Activated T-helper 1 cell treated with Interleukin-2 at 50 U/mL for 16 hours (primary cell): ENCODE results near the gene EMX2.

Source experiments
- DNase-seq: peaks from one replicate; pipeline ENCODE4 v3.0.0-alpha.2; 2020; ENCODE audit warnings: low read depth

Gene EMX2

DNA sequence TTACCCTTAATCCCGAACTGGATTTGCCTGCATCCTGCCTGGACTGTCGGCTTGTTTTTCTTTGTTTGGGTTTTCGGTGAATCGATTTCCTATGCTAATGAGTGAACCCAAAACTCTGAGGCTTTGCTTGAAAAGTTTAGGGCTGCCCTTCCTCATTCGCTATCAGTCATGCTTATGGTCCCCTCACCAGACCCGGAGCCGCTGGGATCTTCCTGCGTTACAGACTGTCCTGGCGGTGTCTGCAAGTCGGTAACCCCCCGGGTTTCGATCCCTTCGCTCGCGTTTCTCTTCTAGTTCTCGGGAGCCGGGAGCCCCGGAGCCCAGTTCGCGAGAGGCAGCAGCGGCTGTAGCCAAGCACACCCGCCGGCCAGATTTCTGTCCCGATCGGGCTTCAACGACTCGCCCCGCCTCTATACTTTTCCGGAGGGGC, 2.2 kb downstream of the EMX2 start:
- DNase-seq = no peak

DNA sequence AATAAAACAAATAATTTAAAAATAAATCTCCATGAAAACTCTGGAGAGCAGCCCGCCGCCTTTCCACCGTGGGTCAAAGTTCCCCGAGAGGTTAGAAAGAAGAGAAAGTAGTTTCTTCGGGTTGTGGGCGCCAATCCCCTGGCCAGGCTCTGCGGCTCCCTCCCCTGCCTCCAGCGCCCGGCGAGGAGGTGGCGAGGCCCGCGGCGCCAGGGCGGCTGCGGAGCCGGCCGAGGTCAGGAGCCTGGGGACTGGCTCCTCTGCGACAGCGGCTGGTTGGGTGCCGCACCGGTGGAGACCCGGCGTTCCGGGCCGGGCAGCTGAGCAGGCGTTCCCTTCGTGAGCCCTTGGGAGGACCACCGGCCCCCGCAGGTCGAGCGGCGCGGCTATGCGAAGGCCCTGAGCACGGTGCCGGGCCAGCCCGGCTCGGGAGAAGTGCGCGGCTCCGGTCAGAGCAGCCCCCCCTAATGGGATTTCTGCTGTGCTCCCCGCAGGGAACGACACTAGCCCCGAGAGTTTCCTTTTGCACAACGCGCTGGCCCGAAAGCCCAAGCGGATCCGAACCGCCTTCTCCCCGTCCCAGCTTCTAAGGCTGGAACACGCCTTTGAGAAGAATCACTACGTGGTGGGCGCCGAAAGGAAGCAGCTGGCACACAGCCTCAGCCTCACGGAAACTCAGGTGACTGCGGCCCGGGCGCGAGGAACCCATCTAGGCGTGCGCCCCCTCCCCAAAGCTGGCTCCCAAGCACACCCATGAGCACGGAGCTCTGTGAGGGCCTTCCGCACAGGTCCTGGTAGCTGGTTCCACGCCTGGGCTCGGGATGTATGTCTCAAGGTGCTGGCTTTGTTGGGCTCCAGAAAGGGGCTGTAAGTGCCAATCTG, 2.8 kb downstream of the EMX2 start:
- no peak for DNase-seq

- DNase-seq = no peak
Measured at GRCh38 chr10:117546020-117546580, 3.6 kb downstream of the EMX2 start.

GRCh38 chr10:117546581-117547015, 4.1 kb downstream of the EMX2 start:
- DNase-seq = no peak

DNA sequence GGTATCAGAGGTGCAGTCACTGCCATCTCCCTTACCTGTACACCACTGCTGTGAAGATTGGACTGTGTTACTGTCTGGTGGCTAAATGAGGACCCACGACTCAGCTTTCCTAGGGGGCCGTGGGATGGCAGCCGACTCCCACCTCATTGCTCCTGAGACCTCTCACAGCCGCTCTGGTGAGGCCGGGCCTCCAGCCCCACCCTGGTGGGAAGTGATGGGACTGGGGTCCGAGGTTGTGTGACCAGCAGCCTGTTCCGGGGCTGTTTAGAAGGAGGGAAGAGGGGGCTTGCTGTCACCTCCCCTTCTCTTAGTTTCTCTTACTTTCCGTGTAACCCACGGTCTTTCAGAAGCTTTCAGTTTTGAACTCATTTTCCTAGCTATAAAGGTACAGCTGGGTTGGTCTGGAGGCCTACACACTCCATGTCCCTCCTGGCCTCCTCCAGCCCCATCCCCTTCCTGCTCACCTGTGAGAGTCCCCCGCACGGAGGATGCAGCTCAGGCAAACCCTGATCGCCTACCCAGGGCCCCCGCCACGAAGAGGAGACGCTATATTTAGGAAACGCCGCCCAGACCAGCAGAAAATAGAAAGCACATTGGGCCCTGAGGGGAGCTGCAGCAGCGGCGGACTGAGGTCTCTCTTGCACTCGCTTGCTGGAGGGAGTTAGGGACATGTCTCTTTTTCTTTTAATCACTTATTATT, 4.6 kb downstream of the EMX2 start:
- DNase-seq = no peak

GRCh38 chr10:117547716-117548668, 5.4 kb downstream of the EMX2 start:
- no peak for DNase-seq

GRCh38 chr10:117549100-117549585, 6.6 kb downstream of the EMX2 start:
- no peak for DNase-seq

DNA sequence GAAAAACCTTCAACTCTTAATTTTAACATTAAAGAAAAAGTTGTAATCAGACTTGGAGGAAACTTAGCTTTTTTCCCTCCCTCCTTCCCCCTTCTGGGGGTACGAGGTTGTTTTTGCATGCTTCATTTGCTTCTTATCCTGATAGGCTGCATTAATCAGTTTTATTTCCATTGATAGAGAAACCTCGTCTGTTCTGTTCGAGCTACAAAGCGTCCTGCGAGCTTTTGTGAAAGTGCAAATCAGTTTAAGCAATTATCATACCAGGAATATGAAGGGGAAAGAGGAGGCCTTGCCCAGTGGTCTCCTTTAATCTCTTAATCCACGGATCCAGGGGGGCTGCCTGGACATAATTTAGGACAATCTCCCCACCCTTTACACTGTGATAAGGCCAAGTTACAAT, 7.5 kb downstream of the EMX2 start:
- DNase-seq = no peak

GRCh38 chr10:117550599-117551329, 8.2 kb downstream of the EMX2 start:
- DNase-seq = no peak

DNA sequence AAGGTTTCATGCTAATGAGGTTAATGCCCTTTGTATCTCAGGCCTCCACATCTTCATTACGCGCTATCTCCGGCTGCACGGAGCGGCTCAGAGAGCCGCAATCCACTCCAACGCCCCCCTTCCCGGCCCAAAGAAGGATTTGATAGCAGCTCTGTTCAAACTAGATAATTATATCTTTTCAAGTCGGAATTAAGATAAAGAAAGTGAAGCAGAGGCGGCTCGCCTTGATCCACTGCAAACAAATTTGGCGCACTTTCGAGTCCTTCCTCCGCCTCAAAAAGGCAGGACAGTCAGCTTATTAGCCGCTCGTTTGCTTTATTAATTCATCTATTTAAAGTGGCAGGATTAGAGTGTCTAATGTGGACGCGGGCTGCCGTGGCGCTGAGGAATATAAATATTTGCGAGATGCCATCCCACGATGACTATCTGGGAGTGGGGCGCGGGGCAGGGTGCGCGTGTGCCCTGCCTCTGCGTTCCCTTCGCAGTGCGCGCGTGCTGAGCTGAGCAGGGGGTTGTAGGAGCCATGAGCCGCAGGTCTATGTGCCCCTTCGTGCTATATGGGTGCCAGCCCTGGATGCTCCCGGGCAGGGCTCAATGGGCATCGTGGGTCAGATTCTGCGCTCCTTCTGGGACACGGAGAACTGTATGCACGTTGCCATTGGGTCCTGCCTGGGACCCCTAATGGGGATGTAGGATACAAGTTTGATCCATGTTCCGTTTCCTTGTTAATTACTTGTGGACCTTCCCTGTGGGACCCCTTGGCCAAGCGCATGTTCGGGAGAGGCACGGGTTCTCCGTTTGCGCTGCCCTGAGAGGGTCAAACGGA, 9.0 kb downstream of the EMX2 start:
- DNase-seq = no peak

- no peak for DNase-seq
Measured at GRCh38 chr10:117552156-117552631, 9.6 kb downstream of the EMX2 start.

GRCh38 chr10:117552701-117553141, 10.2 kb downstream of the EMX2 start:
- no peak for DNase-seq

- no peak for DNase-seq
Measured at GRCh38 chr10:117553142-117553814, 10.7 kb downstream of the EMX2 start.

DNA sequence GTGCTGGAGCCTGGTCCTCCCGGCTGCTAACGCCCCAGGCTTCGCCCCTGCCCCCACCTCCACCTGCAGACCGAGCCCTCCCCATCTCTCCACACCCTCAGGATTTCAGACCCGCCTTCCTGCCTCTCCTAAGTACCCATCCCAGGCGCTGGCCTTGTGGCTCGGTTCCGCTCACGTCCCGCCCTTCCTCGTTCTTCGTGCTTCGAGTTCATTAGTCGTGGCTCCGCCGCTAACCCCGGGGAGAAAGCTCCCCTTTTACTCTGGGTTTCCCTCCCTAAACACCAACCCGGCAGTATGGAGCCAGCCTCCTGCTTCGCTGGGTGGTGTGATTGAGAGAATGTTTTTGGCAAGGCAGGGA, 11.2 kb downstream of the EMX2 start:
- DNase-seq = no peak

GRCh38 chr10:117554241-117554814, 11.8 kb downstream of the EMX2 start:
- no peak for DNase-seq

- DNase-seq = no peak
Measured at GRCh38 chr10:117555017-117555416, 12.5 kb downstream of the EMX2 start.

GRCh38 chr10:117555863-117556262, 13.3 kb downstream of the EMX2 start:
- no peak for DNase-seq

GRCh38 chr10:117556356-117556755, 13.8 kb downstream of the EMX2 start:
- no peak for DNase-seq

- DNase-seq = no peak
Measured at GRCh38 chr10:117559712-117560111, 17.2 kb downstream of the EMX2 start.
